GM12878 (cell line): Measurements from ENCODE around the gene CLDN10. TPM values are rescaled to one million over a fixed set of nuclear protein-coding genes. Genes with fewer than 3 reads are reported as not detected.

Experiments
- ATAC-seq: fragments of 200-7000 bp; cut with Tn5 transposase; 3 replicates; pipeline ENCODE4 v1.9.1; 2020; ENCODE audit warnings: mild to moderate bottlenecking, moderate library complexity
- BruUV-seq: library from RNA; stranded (reverse); fragments of 400-500 nt; replicated peaks from 2 replicates; lab custom pipeline; 2021; lab: Mats Ljungman, UMichigan
- CTCF ChIA-PET: fragments of 300-600 bp; sonication (Branson Sonifier 250); formaldehyde crosslinking; extraction: SDS; loops from one replicate; lab custom pipeline; 2021; ENCODE audit warnings: inconsistent platforms; lab: Yijun Ruan, JAX
- POLR2A ChIA-PET: fragments of 350-600 bp; formaldehyde crosslinking; extraction: SDS; loops from one replicate; lab custom pipeline; 2021; ENCODE audit warnings: inconsistent platforms; lab: Charles Lee
- RAD21 ChIA-PET: fragments of 300-600 bp; sonication (Branson Sonifier 250); formaldehyde crosslinking; loops from one replicate; lab custom pipeline; 2023; ENCODE audit warnings: antibody characterized with exemption; ENCODE audit not compliant: unreplicated experiment; lab: Charles Lee
- SMC1A ChIA-PET: fragments of 300-600 bp; sonication (Branson Sonifier 250); formaldehyde crosslinking; loops from one replicate; lab custom pipeline; 2023; ENCODE audit not compliant: unreplicated experiment, uncharacterized antibody; lab: Charles Lee
- DNase-seq: peaks from one replicate; pipeline ENCODE4 v3.0.0-alpha.2; 2011; ENCODE audit warnings: low read depth, low spot score
- FAIRE-seq: peaks from 3 replicates; lab custom pipeline; 2011; peaks lifted over from hg19 to GRCh38; lab: Jason Lieb, UNC
- H2AFZ ChIP-seq: 2 replicates; pipeline ENCODE4 v1.6.0; 2011; ENCODE audit warnings: low read depth, low read length, control low read depth; ENCODE audit not compliant: control insufficient read depth
- H3K27ac ChIP-seq: 2 replicates; pipeline ENCODE4 v1.5.1; 2011; ENCODE audit warnings: control low read depth; ENCODE audit not compliant: control insufficient read depth, insufficient read depth
- H3K27me3 ChIP-seq, 2 experiments: replicated peaks in 1 of 2; 2 replicates each; pipeline versions ENCODE4 v1.6.0 to v1.6.1; 2011; ENCODE audit warnings: low read length in 1 of 2; ENCODE audit not compliant: control insufficient read depth in 2 of 2, insufficient read depth in 2 of 2
- H3K36me3 ChIP-seq, 2 experiments: 2 replicates each; pipeline ENCODE4 v1.5.1; 2011; ENCODE audit warnings: low read length in 1 of 2; ENCODE audit not compliant: control insufficient read depth in 2 of 2, insufficient read depth in 2 of 2
- H3K4me1 ChIP-seq: 2 replicates; pipeline ENCODE4 v1.6.1; 2011; ENCODE audit warnings: mild to moderate bottlenecking, low read length, moderate library complexity, mixed read lengths; ENCODE audit not compliant: control insufficient read depth, insufficient read depth
- H3K4me2 ChIP-seq: 2 replicates; pipeline ENCODE4 v1.6.0; 2011; ENCODE audit warnings: control low read depth; ENCODE audit not compliant: control insufficient read depth, insufficient read depth
- H3K4me3 ChIP-seq: fragments of 200-600 bp; sonication (generic); 2 replicates; pipeline ENCODE4 v1.5.1; 2016
- H3K79me2 ChIP-seq: 2 replicates; pipeline ENCODE4 v1.6.0; 2011; ENCODE audit warnings: low read length; ENCODE audit not compliant: control insufficient read depth, insufficient read depth
- H3K9ac ChIP-seq: 2 replicates; pipeline ENCODE4 v1.8.0; 2011; ENCODE audit warnings: low read length, control low read depth, mixed read lengths; ENCODE audit not compliant: control insufficient read depth, insufficient read depth
- H3K9me3 ChIP-seq: replicated peaks from 3 replicates; pipeline ENCODE4 v1.5.1; 2011; ENCODE audit warnings: mild to moderate bottlenecking, low read length; ENCODE audit not compliant: control insufficient read depth, insufficient read depth
- H4K20me1 ChIP-seq: 2 replicates; pipeline ENCODE4 v1.6.0; 2011; ENCODE audit not compliant: control insufficient read depth, insufficient read depth
- BCL11A ChIP-seq: IDR thresholded peaks from 2 replicates; pipeline ENCODE4 v1.6.1; 2011; ENCODE audit warnings: low read depth, low read length
- CHD2 ChIP-seq: IDR thresholded peaks from 2 replicates; pipeline ENCODE4 v1.6.1; 2011; ENCODE audit warnings: low read depth, low read length, improper control_type of control experiment, borderline replicate concordance
- CREB1 ChIP-seq: IDR thresholded peaks from 2 replicates; pipeline ENCODE4 v1.6.1; 2012; ENCODE audit warnings: low read depth, mild to moderate bottlenecking, inconsistent platforms
- ESRRA ChIP-seq: IDR thresholded peaks from 2 replicates; pipeline ENCODE4 v1.6.1; 2012; ENCODE audit warnings: mild to moderate bottlenecking, low read length, improper control_type of control experiment
- GATAD2B ChIP-seq: fragments of 450-650 bp; conservative IDR thresholded peaks from 2 replicates; pipeline ENCODE4 v1.6.1; 2017; ENCODE audit warnings: low read depth, mild to moderate bottlenecking, moderate library complexity
- JUNB ChIP-seq: IDR thresholded peaks from 2 replicates; pipeline ENCODE4 v1.6.1; 2016; ENCODE audit warnings: antibody characterized with exemption, mild to moderate bottlenecking
- MEF2A ChIP-seq: IDR thresholded peaks from 2 replicates; pipeline ENCODE4 v1.6.1; 2011; ENCODE audit warnings: low read depth, mild to moderate bottlenecking, low read length, moderate library complexity; ENCODE audit not compliant: insufficient read depth
- MTA3 ChIP-seq: IDR thresholded peaks from 2 replicates; pipeline ENCODE4 v1.6.1; 2012; ENCODE audit warnings: low read length, inconsistent platforms, borderline replicate concordance
- MXI1 ChIP-seq: fragments of 150-350 bp; IDR thresholded peaks from 2 replicates; pipeline ENCODE4 v1.6.1; 2011; ENCODE audit warnings: low read depth, mild to moderate bottlenecking, inconsistent platforms, low read length, improper control_type of control experiment
- NBN ChIP-seq: fragments of 450-650 bp; IDR thresholded peaks from 2 replicates; pipeline ENCODE4 v1.6.1; 2016
- NR2C2 ChIP-seq: IDR thresholded peaks from 2 replicates; pipeline ENCODE4 v1.6.1; 2011; ENCODE audit warnings: borderline replicate concordance, low read depth; ENCODE audit not compliant: control insufficient read depth, insufficient read length
- SP1 ChIP-seq: IDR thresholded peaks from one replicate; pipeline ENCODE4 v1.6.1; 2011; ENCODE audit warnings: low read depth, low read length
- TARDBP ChIP-seq: IDR thresholded peaks from 2 replicates; pipeline ENCODE4 v1.6.1; 2016; ENCODE audit warnings: borderline replicate concordance
- TCF7 ChIP-seq: IDR thresholded peaks from 2 replicates; pipeline ENCODE4 v1.6.1; 2014; ENCODE audit warnings: antibody characterized with exemption, borderline replicate concordance
- WGBS: methylation state at CpG from one replicate; pipeline ENCODE4 v1.1.6; 2016; ENCODE audit warnings: low lambda C conversion rate; ENCODE audit not compliant: insufficient replicate concordance, insufficient coverage; ENCODE audit errors: missing lambda C conversion rate; 5-methylcytosine and 5-hydroxymethylcytosine counted together
- in situ Hi-C: fragments of 300-500 bp; cut with MboI; formaldehyde crosslinking; loops from 9 replicates; pipeline ENCODE4 v1.14.3; 2018; ENCODE audit warnings: mixed read lengths
- intact Hi-C: fragments of 100-400 bp; cut with micrococcal nuclease; formaldehyde crosslinking; loops from one replicate; pipeline ENCODE4 v1.14.2; 2022; ENCODE audit not compliant: unreplicated experiment
- polyA plus RNA-seq, 11 experiments: library from polyadenylated mRNA; depleted of rRNA in 4 of 11; unstranded in 6 of 11; stranded (reverse) in 5 of 11; fragments of >200 nt; fragmentation: Nextera tagmentation in 4 of 11; fragmentation: Illumina TruSeq in 1 of 11; extraction: Ambion mirVana in 4 of 11; extraction: Trizol in 1 of 11; gene quantifications; 1 replicate in 1 of 11; 2 replicates in 10 of 11; pipeline versions ENCODE4 v1.2.1 to v1.2.3, GENCODE V29; 2011 to 2016; ENCODE audit warnings: inconsistent platforms in 2 of 11, missing spikeins in 2 of 11, low read depth in 1 of 11
- total RNA-seq, 4 experiments: library from RNA; depleted of rRNA in 3 of 4; stranded (reverse); fragments of >200 nt in 3 of 4; fragmentation: Illumina TruSeq in 1 of 4; extraction: Trizol in 1 of 4; gene quantifications; 2 replicates each; pipeline versions ENCODE4 v1.2.1 to v1.2.3, GENCODE V29; 2013 to 2021
- TF ChIP-seq, protein P1 (sequence below): fragments of 450-650 bp; IDR thresholded peaks from 2 replicates; pipeline ENCODE4 v1.6.1; 2018; ENCODE audit warnings: mild to moderate bottlenecking, low read depth, moderate library complexity; ENCODE audit not compliant: partially characterized antibody
- TF ChIP-seq, protein P2 (sequence below): fragments of 450-650 bp; IDR thresholded peaks from 2 replicates; pipeline ENCODE4 v1.6.1; 2017; ENCODE audit warnings: antibody characterized with exemption, mild to moderate bottlenecking, moderate library complexity
- TF ChIP-seq, protein P3 (sequence below): IDR thresholded peaks from 2 replicates; pipeline ENCODE4 v1.6.1; 2011; ENCODE audit warnings: low read depth, low read length, improper control_type of control experiment, borderline replicate concordance
- TF ChIP-seq, protein P4 (sequence below): fragments of 450-650 bp; IDR thresholded peaks from 2 replicates; pipeline ENCODE4 v1.6.1; 2017; ENCODE audit warnings: low read depth, mild to moderate bottlenecking, moderate library complexity

Gene CLDN10
- total and polyA plus RNA-seq, 10 of the 15 experiments (the other 5 are each of a cell fraction or from before 2014, with no cell fraction given), result not detected

DNA sequence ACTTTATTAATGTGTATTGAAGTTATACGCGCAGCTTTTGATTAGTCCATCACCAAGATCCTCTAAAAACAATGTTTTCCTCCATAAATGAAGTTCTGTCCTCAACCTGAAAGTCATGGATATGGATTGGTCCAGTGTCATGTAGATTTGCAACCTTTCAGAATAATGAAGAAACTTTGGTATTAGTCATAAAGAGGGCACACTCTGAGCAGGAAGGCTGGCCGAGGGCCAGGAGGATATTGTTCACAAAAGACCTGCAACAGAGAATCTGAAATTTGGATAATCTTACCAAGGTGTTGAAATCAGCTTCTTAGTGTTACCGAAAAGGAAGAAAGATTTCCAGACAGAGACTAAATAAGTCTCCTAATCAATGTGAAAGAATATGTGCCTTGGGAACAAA, 20.7 kb downstream of the CLDN10 start (continued):
- no peak for TF ChIP-seq GATAD2B
- TF ChIP-seq CHD2, result no peak
- no peak for TF ChIP-seq NBN
- no peak for TF ChIP-seq NR2C2
- no peak for TF ChIP-seq BCL11A
- no peak for TF ChIP-seq ESRRA

DNA sequence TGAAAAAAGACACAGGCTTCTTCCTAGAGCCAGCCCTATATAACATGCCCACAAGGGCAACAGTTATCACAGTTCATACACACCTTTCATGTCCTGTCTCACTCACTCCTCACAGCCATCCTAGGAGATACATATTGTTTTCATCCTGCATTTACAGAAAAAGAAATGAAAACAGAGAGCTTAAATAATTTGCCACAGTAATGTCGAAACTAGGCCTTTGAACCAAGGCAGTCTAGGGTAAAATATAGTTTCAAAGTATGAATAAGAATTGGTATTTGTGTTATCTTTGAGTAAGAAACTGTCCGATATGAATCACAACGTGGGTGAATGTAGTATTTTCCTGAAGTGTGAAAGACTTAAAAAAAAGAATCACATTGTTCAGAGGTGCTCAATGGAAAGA, 26.8 kb downstream of the CLDN10 start:
- 0% methylated on average over 3 of the region's 3 CpGs for WGBS
- POLR2A ChIA-PET, result no interaction called here
- TF ChIP-seq JUNB (peak; percentile 100), TCF7 (peak; percentile 100), SP1 (no peak), CREB1 (no peak), TARDBP (no peak), MTA3 (peak; percentile 97), MEF2A (peak; percentile 92), MXI1 (no peak)
- TF ChIP-seq, protein P1, sequence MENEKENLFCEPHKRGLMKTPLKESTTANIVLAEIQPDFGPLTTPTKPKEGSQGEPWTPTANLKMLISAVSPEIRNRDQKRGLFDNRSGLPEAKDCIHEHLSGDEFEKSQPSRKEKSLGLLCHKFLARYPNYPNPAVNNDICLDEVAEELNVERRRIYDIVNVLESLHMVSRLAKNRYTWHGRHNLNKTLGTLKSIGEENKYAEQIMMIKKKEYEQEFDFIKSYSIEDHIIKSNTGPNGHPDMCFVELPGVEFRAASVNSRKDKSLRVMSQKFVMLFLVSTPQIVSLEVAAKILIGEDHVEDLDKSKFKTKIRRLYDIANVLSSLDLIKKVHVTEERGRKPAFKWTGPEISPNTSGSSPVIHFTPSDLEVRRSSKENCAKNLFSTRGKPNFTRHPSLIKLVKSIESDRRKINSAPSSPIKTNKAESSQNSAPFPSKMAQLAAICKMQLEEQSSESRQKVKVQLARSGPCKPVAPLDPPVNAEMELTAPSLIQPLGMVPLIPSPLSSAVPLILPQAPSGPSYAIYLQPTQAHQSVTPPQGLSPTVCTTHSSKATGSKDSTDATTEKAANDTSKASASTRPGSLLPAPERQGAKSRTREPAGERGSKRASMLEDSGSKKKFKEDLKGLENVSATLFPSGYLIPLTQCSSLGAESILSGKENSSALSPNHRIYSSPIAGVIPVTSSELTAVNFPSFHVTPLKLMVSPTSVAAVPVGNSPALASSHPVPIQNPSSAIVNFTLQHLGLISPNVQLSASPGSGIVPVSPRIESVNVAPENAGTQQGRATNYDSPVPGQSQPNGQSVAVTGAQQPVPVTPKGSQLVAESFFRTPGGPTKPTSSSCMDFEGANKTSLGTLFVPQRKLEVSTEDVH, result no peak
- TF ChIP-seq, protein P2, sequence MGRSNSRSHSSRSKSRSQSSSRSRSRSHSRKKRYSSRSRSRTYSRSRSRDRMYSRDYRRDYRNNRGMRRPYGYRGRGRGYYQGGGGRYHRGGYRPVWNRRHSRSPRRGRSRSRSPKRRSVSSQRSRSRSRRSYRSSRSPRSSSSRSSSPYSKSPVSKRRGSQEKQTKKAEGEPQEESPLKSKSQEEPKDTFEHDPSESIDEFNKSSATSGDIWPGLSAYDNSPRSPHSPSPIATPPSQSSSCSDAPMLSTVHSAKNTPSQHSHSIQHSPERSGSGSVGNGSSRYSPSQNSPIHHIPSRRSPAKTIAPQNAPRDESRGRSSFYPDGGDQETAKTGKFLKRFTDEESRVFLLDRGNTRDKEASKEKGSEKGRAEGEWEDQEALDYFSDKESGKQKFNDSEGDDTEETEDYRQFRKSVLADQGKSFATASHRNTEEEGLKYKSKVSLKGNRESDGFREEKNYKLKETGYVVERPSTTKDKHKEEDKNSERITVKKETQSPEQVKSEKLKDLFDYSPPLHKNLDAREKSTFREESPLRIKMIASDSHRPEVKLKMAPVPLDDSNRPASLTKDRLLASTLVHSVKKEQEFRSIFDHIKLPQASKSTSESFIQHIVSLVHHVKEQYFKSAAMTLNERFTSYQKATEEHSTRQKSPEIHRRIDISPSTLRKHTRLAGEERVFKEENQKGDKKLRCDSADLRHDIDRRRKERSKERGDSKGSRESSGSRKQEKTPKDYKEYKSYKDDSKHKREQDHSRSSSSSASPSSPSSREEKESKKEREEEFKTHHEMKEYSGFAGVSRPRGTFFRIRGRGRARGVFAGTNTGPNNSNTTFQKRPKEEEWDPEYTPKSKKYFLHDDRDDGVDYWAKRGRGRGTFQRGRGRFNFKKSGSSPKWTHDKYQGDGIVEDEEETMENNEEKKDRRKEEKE, result no peak
- TF ChIP-seq, protein P3, sequence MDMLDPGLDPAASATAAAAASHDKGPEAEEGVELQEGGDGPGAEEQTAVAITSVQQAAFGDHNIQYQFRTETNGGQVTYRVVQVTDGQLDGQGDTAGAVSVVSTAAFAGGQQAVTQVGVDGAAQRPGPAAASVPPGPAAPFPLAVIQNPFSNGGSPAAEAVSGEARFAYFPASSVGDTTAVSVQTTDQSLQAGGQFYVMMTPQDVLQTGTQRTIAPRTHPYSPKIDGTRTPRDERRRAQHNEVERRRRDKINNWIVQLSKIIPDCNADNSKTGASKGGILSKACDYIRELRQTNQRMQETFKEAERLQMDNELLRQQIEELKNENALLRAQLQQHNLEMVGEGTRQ, result no peak
- TF ChIP-seq, protein P4, sequence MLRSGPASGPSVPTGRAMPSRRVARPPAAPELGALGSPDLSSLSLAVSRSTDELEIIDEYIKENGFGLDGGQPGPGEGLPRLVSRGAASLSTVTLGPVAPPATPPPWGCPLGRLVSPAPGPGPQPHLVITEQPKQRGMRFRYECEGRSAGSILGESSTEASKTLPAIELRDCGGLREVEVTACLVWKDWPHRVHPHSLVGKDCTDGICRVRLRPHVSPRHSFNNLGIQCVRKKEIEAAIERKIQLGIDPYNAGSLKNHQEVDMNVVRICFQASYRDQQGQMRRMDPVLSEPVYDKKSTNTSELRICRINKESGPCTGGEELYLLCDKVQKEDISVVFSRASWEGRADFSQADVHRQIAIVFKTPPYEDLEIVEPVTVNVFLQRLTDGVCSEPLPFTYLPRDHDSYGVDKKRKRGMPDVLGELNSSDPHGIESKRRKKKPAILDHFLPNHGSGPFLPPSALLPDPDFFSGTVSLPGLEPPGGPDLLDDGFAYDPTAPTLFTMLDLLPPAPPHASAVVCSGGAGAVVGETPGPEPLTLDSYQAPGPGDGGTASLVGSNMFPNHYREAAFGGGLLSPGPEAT, result no peak

More for the DNA sequence above, 26.8 kb downstream of the CLDN10 start:
- Histone ChIP-seq H3K36me3 (no peaks in the 10 kb centered on the region), H3K27ac (no peak overlapping the region), H3K4me1 (peaks cover 7% of the 10 kb centered on the region), H3K9me3 (no peaks in the 10 kb centered on the region), H4K20me1 (no peaks in the 10 kb centered on the region), H3K27me3 (no peaks in the 10 kb centered on the region), H3K4me3 (no peak overlapping the region), H3K79me2 (no peaks in the 10 kb centered on the region), H3K9ac (no peak overlapping the region), H2AFZ (no peak overlapping the region), H3K4me2 (peak overlapping the region; percentile 65)
- DNase-seq (peak; percentile 36), ATAC-seq (peak; percentile 92), FAIRE-seq (no peak)
- in situ Hi-C loops (no loop called here), intact Hi-C loops (no loop called here)
- SMC1A ChIA-PET, result no interaction called here
- RAD21 ChIA-PET, result no interaction called here
- BruUV-seq, result no TSS peak
- CTCF ChIA-PET, result no interaction called here
